ENCODE data around the gene GPC3.

GPC3 gene

GRCh38 chrX:133933316-133933715 lies 52.1 kb downstream of the GPC3 start:
- in situ Hi-C loops (cut with MboI; ENCODE audit: low sequenced_read_pairs) = no loop called here

GRCh38 chrX:133929836-133930464 lies 55.4 kb downstream of the GPC3 start:
- in situ Hi-C loops (cut with MboI; ENCODE audit: low sequenced_read_pairs) = no loop called here

- in situ Hi-C loops (cut with MboI; ENCODE audit: low sequenced_read_pairs) = no loop called here
Measured at GRCh38 chrX:133928365-133928764, 57.0 kb downstream of the GPC3 start.

- in situ Hi-C loops (cut with MboI; ENCODE audit: low sequenced_read_pairs) = no loop called here
Measured at GRCh38 chrX:133926809-133927208, 58.6 kb downstream of the GPC3 start.

- in situ Hi-C loops (cut with MboI; ENCODE audit: low sequenced_read_pairs) = no loop called here
Measured at GRCh38 chrX:133926099-133926498, 59.3 kb downstream of the GPC3 start.

GRCh38 chrX:133924548-133924947 lies 60.8 kb downstream of the GPC3 start:
- in situ Hi-C loops (cut with MboI; ENCODE audit: low sequenced_read_pairs) = no loop called here

- in situ Hi-C loops (cut with MboI; ENCODE audit: low sequenced_read_pairs) = no loop called here
Measured at GRCh38 chrX:133923548-133923947, 61.8 kb downstream of the GPC3 start.

- in situ Hi-C loops (cut with MboI; ENCODE audit: low sequenced_read_pairs) = no loop called here
Measured at GRCh38 chrX:133923113-133923512, 62.3 kb downstream of the GPC3 start.

GRCh38 chrX:133922390-133922771 lies 63.0 kb downstream of the GPC3 start:
- in situ Hi-C loops (cut with MboI; ENCODE audit: low sequenced_read_pairs) = no loop called here

- in situ Hi-C loops (cut with MboI; ENCODE audit: low sequenced_read_pairs) = no loop called here
Measured at GRCh38 chrX:133921764-133922389, 63.5 kb downstream of the GPC3 start.

- in situ Hi-C loops (cut with MboI; ENCODE audit: low sequenced_read_pairs) = no loop called here
Measured at GRCh38 chrX:133921086-133921485, 64.3 kb downstream of the GPC3 start.

- in situ Hi-C loops (cut with MboI; ENCODE audit: low sequenced_read_pairs) = no loop called here
Measured at GRCh38 chrX:133918361-133918771, 67.0 kb downstream of the GPC3 start.

- in situ Hi-C loops (cut with MboI; ENCODE audit: low sequenced_read_pairs) = no loop called here
Measured at GRCh38 chrX:133916984-133917722, 68.2 kb downstream of the GPC3 start.

GRCh38 chrX:133913658-133914388 lies 71.6 kb downstream of the GPC3 start:
- in situ Hi-C loops (cut with MboI; ENCODE audit: low sequenced_read_pairs) = no loop called here

GRCh38 chrX:133913009-133913408 lies 72.4 kb downstream of the GPC3 start:
- in situ Hi-C loops (cut with MboI; ENCODE audit: low sequenced_read_pairs) = no loop called here

- in situ Hi-C loops (cut with MboI; ENCODE audit: low sequenced_read_pairs) = no loop called here
Measured at GRCh38 chrX:133911825-133912495, 73.4 kb downstream of the GPC3 start.

GRCh38 chrX:133910539-133910938 lies 74.9 kb downstream of the GPC3 start:
- in situ Hi-C loops (cut with MboI; ENCODE audit: low sequenced_read_pairs) = no loop called here

- in situ Hi-C loops (cut with MboI; ENCODE audit: low sequenced_read_pairs) = no loop called here
Measured at GRCh38 chrX:133909888-133910287, 75.5 kb downstream of the GPC3 start.

- in situ Hi-C loops (cut with MboI; ENCODE audit: low sequenced_read_pairs) = no loop called here
Measured at GRCh38 chrX:133908223-133908955, 77.0 kb downstream of the GPC3 start.

- in situ Hi-C loops (cut with MboI; ENCODE audit: low sequenced_read_pairs) = no loop called here
Measured at GRCh38 chrX:133907606-133908005, 77.8 kb downstream of the GPC3 start.

Measured in HL-60/S4 treated with retinoic acid at 250 ng/mL for 4 days and 3 days (cell line).